ENCODE results near the gene ST3GAL3.

ST3GAL3 gene

GRCh38 chr1:43908858-43909257 lies 201.5 kb downstream of the ST3GAL3 start:
- no peak overlapping the region for H3K4me3 ChIP-seq (ENCODE audit: low read depth, low read length)
- no peaks in the 10 kb centered on the region for H3K4me1 ChIP-seq (ENCODE audit: control insufficient read depth, insufficient read depth, low read length)
- ChIA-PET POLR2A (no interaction called here), CTCF (interaction anchor here (0.9 to 2.1 kb wide), 2 partner anchors 26 kb away, joined by 3 to 7 read pairs; partner anchors contain the start of gene ARTN)
- H3K36me3 ChIP-seq (ENCODE audit: control insufficient read depth in 2 of 2, insufficient read depth in 1 of 2, low read length in 2 of 2), result no peaks in the 10 kb centered on the region
- no peak for TF ChIP-seq ZNF747 (tag by site-specific recombination; IDR thresholded peaks at IDR 0.05)
- TF ChIP-seq ZNF585B (tag by site-specific recombination; IDR thresholded peaks at IDR 0.05), result no peak
- TF ChIP-seq SP3 (tag by site-specific recombination; IDR thresholded peaks at IDR 0.05), result no peak
- H3K9me3 ChIP-seq (ENCODE audit: control insufficient read depth, insufficient read depth, low read depth, low read length), result no peaks in the 10 kb centered on the region
- no peak overlapping the region for H3K27ac ChIP-seq (ENCODE audit: extremely low read depth, low read depth, low read length)

- Histone ChIP-seq H3K36me3 (ENCODE audit: control insufficient read depth in 2 of 2, insufficient read depth in 1 of 2, low read length in 2 of 2) (no peaks in the 10 kb centered on the region), H3K27ac (ENCODE audit: extremely low read depth, low read depth, low read length) (no peak overlapping the region), H3K4me1 (ENCODE audit: control insufficient read depth, insufficient read depth, low read length) (no peaks in the 10 kb centered on the region), H3K9me3 (ENCODE audit: control insufficient read depth, insufficient read depth, low read depth, low read length) (no peaks in the 10 kb centered on the region), H3K4me3 (ENCODE audit: low read depth, low read length) (no peak overlapping the region)
- no peak for TF ChIP-seq HOXC10 (CRISPR knock-in tag; IDR thresholded peaks at IDR 0.05)
- no peak for TF ChIP-seq SCRT1 (tag by site-specific recombination; IDR thresholded peaks at IDR 0.05; ENCODE audit: borderline replicate concordance)
- no peak for TF ChIP-seq ZNF221 (tag by site-specific recombination; IDR thresholded peaks at IDR 0.05; ENCODE audit: borderline replicate concordance)
- no peak for TF ChIP-seq ZNF280D (tag by site-specific recombination; IDR thresholded peaks at IDR 0.05)
- no peak for TF ChIP-seq ZNF621 (tag by site-specific recombination; IDR thresholded peaks at IDR 0.05)
- no peak for TF ChIP-seq ZBTB1 (tag by site-specific recombination; IDR thresholded peaks at IDR 0.05)
- no peak for TF ChIP-seq ZNF654 (tag by site-specific recombination; IDR thresholded peaks at IDR 0.05; ENCODE audit: low read depth)
- no peak for TF ChIP-seq ZBTB17 (tag by site-specific recombination; IDR thresholded peaks at IDR 0.05)
- no peak for TF ChIP-seq ZFP41 (tag by site-specific recombination; IDR thresholded peaks at IDR 0.05; ENCODE audit: borderline replicate concordance)
- no peak for TF ChIP-seq SP2 (tag by site-specific recombination; IDR thresholded peaks at IDR 0.05)
- no peak for TF ChIP-seq ZNF148 (tag by site-specific recombination; IDR thresholded peaks at IDR 0.05; ENCODE audit: borderline replicate concordance)
- no peak for TF ChIP-seq ZSCAN18 (tag by site-specific recombination; IDR thresholded peaks at IDR 0.05)
- TF ChIP-seq TCF7L2 (IDR thresholded peaks at IDR 0.05; ENCODE audit: borderline replicate concordance, low read depth, low read length), result no peak
- no peak for TF ChIP-seq SCRT2 (tag by site-specific recombination; IDR thresholded peaks at IDR 0.05)
- TF ChIP-seq ZNF121 (tag by site-specific recombination; IDR thresholded peaks at IDR 0.05), result no peak
- TF ChIP-seq ZEB2 (tag by site-specific recombination; IDR thresholded peaks at IDR 0.05), result no peak
- TF ChIP-seq ZNF280C (tag by site-specific recombination; IDR thresholded peaks at IDR 0.05), result no peak
- no peak for TF ChIP-seq GLIS2 (tag by site-specific recombination; IDR thresholded peaks at IDR 0.05)
- ChIA-PET CTCF (interaction anchor here (0.8 to 2.1 kb wide), 2 partner anchors 24 to 71 kb away, joined by 3 to 7 read pairs; partner anchors contain the start of gene ARTN), POLR2A (no interaction called here)
These were observed 203.0 kb downstream of the ST3GAL3 start for GRCh38 chr1:43910343-43910742.
